HL-60 (cell line): Measurements from ENCODE around the gene CCDC197.

Experiments
- CTCF ChIP-seq: IDR thresholded peaks from one replicate; pipeline ENCODE4 v1.5.1; 2011; ENCODE audit warnings: low read length, control low read depth, inconsistent platforms; ENCODE audit not compliant: insufficient read depth
- GABPA ChIP-seq: IDR thresholded peaks from 2 replicates; pipeline ENCODE4 v1.6.1; 2012; ENCODE audit warnings: low read depth
- POLR2AphosphoS5 ChIP-seq: IDR thresholded peaks from 2 replicates; pipeline ENCODE4 v1.6.1; 2012; ENCODE audit warnings: low read depth
- REST ChIP-seq: IDR thresholded peaks from 2 replicates; pipeline ENCODE4 v1.6.1; 2012; ENCODE audit warnings: low read depth; ENCODE audit not compliant: insufficient replicate concordance

- TF ChIP-seq CTCF, result no peak
- no peak for TF ChIP-seq POLR2AphosphoS5
- no peak for TF ChIP-seq REST
- no peak for TF ChIP-seq GABPA
These were observed 19.4 kb downstream of the CCDC197 start for GRCh38 chr14:94016446-94016976.
